HG03060 (cell line): ENCODE measurements around the gene MBNL2.

Source experiments
- ATAC-seq: cut with Tn5 transposase; IDR thresholded peaks from one replicate; pipeline ENCODE4 v1.9.1; 2021; ENCODE audit warnings: low read depth, moderate number of reproducible peaks; ENCODE audit not compliant: unreplicated experiment

Gene MBNL2

DNA sequence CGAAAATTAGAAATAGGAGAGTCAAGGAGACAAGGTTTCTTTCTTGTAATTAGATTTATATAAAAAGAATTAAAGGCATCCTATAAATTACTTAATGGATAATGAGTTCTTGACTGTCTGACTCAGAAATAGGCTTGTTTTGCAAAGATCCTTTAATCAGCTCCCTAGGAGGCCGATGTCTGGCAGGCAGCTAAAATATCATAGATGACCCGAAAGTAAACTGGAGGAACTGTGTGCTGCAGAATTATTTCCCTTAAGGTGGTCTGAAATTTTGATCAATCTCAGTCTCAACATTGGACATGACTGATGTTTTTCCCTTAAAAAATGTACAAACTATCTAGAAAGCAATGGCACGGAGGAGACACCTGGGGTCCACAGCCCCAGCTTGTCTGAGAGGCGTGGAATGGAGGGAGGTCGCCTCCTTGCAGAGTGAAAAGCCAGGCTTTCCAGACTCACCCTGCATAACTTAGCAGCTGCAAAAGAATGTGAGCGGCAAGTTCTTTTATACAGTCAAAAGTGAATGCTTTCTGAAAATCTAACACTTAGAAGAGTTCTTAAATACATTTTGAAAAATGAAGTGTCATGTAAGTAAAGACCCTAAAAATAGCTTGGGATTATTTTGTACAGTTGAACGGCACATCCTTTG lies 44.8 kb downstream of the MBNL2 start:
- ATAC-seq: no peak

DNA sequence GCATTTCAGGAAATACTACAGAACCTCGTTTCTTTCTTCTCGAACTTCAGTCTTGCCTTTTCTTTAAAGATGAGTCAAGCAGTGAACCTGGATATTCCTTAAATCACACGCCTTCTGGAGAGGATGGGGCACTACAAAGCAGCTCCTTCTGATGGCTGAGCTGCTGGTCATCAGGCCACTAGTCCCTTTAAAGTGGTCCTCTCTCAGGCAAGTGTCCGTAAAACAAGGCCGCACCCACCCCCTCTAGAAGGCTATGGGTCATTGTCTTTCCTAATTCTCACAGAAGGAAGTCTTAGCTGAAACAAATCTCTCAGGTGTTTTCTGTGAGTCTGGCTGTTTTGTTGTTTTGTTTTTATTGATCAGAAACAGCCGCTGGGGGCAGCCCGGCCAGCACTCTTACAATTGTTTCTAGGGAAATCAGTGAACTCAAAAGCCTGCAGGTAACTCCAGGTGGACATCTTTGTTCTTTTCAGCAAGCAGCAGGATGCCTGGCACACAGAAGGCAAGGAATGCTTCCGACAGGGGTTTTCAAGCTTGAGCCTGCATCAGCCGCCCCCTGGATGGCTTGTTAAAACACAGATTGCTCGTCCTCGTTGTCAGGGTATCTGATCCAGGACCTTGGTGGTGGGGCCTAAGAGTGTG lies 45.4 kb downstream of the MBNL2 start:
- no peak for ATAC-seq

DNA sequence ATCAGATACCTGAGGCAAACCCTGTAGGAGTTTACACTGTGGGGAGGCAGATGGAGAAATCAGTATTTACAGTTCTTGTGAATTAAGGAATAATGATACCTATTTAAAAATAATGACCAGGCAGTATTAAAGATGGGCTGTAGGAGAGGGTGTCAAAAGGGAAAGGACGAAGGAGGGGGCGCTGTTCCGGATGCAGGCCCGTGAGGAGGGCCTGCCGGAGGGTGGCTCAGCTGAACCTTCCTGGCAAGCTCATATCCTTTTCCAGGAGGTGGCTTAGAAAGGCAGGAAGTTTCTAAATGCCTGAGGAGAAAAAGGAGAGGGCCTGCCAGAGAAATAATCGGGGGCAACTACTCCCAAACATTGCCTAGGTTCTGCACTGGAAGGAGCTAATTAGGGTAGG lies 46.6 kb downstream of the MBNL2 start:
- no peak for ATAC-seq

DNA sequence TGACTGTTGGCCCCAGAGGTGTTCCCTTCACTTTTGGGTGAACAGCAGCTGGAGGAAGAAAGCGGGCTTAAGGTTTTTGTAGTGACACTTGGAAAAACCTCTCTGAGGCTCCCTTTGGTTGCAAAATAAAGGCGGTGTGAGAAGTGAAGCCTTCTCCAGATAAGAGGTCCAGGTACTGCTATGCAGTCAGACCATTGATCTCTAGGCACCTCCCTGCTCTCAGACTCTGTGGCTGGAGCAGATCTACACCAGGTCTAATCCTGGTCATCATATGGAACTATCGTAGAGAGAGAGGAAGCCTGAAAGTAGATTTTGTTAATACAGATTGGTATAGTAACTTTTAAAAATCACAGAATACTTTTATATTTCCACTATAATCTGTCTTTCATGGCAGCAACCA lies 47.5 kb downstream of the MBNL2 start:
- ATAC-seq: no peak

DNA sequence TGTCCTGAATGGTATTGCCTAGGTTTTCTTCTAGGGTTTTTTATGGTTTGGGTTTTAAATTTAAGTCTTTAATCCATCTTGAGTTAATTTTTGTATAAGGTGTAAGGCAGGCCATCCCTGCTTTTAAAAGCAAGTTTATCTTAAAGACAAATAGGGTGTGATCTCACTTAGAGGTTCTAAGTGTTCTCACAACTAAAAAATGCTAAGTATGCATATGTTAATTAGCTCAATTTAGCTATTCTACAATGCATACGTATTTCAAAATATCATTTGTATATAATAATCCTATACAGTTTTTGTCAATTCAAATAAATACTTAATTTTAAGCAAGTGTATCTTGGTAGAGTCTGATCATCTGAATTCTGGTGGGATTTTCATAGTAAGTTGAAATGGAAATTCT lies 50.4 kb downstream of the MBNL2 start:
- ATAC-seq: no peak

DNA sequence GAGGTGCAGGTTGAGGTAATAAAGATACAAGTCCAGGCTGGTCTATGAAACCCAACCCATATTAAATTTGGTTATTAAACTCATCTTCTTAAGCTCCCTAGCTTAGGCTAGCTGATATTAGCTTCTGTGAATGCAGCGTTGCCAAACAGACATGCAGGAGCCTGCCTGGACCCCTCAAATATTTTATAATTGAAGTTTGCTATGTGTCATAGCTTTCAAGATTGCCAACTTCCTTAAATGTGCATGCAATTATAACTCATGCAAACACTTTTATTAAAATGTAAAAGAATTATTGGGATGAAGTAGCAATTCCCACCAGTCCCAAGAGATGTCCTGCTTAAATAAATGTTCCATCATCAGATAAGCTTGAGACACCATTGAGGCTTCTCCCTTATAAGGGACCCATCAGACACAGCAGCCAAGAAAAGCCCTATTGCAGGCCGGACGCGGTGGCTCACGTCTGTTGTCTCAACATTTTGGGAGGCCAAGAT lies 51.3 kb downstream of the MBNL2 start:
- ATAC-seq: no peak

DNA sequence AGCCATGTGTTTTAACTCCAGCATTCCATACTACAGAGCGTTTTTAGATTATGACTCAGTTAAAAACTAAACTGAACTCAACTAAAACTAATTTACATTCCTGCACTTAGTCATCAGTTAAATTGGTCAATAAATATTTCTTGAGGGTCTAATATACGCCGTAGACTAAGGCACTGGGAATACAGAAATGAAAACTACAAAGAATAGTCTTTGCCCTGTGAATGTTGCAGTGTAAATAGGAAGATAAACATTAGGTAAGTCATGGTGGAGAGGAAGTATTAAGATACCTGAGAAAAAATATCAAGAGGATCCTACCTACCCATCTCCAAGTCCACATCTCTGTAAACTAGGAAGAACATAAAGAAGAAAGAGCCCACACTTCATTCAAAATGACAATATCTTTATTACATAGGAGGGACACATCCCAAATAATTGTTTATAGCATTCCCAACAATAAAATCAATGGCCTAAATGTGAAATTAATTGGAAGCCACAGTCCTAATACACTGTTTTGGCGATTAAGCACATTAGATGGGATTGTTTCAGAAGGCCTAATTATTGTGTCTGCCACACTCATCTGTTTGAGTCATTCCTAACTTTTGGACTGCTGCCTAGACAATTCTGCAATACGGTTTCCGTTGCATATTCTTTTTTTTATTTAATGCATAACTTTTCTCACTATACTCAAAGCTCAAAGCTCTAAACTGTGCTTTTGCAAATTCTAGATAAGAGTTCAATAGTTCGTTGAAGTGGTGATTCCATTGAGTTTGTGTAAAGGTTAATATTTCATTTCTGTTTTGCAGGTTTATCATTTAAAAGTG lies 52.9 kb downstream of the MBNL2 start:
- ATAC-seq: no peak

DNA sequence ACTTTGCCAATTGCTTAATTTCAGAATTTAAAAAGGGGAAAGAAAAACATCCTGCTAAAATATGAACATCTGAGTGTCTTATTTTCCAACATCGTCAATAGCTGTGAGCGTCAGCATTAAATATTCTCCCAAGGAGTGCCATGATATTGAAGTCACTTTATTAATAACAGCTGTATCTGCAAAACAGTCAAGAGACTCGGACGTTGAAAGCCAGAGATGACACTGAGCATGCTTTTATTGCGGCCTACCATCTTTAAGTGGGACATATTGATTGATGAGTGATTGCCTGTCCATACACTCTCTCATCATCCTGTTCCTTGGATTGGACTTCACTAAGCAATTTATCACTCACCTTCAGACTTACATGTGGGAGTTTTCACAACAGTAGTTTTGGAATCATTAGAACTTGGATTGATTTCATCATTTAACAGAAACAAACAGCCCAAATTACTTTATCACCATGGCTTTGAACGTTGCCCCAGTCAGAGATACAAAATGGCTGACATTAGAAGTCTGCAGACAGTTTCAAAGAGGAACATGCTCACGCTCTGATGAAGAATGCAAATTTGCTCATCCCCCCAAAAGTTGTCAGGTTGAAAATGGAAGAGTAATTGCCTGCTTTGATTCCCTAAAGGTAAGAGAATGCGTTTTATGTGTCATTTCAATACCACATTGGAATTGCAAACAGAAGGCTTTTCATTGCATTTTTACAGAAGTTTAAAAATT lies 53.8 kb downstream of the MBNL2 start:
- ATAC-seq: no peak

DNA sequence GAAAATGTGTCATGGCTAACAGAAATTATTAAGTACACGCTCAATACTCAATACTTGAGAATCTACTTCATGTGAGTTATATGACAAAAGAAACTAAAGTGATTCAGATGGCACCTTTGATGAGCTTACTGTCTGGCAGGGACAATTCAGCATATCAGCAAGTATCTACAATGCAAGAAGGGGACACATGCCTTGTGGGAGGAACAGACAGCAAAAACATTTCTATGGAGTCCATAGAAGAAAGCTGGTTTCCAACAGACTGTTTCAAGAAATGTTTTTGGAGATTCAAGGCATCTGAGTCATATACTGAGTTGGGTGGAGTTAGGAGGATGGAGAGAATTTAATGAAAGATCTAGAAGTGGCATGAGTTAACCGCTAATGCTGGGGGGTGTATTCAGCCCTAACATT lies 54.7 kb downstream of the MBNL2 start:
- ATAC-seq: peak; percentile 32

DNA sequence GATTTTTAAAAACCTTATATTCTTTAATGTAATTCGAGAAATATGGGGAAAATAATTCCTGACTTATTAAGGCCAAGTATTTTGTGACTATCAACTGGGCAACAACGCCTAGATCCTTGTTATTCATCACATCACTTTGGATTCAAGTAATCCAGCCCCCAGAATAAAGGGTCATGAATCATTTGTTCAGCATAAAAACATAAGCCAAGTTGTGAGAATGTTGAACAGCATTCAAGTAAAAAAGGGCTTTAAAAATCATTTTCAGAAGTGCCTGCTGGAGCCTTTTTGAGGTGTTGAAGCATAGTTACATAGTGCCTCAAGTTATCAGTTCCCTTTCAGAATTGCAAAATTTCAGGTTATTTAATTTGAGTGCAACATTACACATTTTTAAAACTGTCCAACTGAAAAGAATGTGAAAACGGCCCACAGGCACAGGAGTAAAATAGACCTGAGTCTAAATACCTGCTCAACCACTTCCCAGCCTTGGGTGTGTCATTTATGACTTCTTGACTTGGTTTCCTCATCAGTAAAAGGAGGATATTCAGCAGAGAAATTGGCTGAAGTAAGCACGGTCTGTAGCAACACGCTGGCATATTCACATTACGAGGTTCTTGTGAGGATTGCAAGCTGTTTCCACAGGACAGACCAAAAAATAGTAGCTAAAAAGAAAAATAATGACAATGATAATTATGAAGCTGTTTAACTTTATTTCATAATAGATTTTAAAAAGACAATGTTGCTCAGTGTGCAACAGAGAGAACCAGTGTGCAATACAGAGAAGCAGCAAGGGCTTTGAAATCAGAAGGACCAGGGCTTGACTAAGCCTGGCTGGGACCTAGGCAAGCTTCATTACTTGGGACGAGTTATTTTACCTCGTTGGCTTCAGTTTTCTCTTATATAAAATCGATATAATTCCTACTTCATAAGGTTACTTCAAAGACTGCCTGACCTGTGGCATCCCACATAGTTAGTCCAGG lies 56.6 kb downstream of the MBNL2 start:
- ATAC-seq: no peak

DNA sequence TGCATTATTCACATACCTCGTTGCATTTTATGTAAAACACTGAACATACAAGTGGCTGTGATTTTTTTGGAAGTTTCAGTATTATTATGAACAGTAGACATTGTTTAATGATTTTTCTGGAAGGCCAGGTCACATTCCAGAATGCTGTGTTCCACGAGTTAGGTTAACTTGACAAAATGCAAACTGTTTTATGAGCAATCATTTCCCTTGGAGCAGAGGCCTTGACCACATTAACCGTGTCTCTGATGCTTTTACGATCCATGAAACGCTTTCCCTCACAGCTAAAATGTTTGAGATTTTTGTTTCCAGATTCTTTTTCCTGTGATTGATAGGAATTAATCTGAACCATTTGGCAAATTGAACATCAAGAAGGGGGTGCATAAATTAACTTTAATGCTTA lies 57.8 kb downstream of the MBNL2 start:
- no peak for ATAC-seq

DNA sequence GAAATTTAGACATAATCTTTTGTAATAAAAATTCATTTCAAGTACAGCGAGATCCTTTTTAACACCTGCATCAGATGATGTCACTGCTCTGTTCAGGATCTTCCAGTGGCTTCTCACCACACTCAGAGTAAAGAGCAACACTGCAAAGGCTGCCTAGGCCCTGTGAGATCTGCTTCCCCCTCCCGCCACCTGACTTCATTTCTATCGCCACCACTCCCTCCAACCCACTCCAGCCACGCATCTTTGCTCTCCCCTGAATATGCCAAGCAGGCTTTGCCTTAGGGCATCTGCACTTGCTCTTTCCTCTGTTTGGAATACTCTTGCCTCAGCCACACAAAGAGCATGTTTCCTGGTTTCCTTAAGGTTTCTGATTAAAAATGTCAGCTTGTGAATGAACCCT lies 58.3 kb downstream of the MBNL2 start:
- no peak for ATAC-seq

DNA sequence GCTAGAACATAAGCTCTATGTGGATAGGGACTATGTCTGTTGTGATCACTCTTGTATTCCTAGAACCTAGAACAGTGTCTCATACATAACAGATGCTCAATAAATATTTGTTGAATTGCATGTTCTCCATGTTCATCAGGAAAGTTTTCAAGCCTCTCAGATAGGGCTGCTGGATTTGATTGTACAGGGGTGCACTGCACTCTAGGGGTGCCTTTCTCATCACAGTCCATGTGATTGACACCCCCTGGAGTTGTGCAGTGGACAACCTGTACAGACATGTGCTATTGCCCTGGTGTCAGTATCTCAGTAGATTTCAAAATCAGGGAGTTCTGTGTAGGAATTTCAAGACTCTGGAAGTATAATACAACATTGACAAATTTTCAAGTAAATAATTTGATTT lies 58.9 kb downstream of the MBNL2 start:
- ATAC-seq: no peak

DNA sequence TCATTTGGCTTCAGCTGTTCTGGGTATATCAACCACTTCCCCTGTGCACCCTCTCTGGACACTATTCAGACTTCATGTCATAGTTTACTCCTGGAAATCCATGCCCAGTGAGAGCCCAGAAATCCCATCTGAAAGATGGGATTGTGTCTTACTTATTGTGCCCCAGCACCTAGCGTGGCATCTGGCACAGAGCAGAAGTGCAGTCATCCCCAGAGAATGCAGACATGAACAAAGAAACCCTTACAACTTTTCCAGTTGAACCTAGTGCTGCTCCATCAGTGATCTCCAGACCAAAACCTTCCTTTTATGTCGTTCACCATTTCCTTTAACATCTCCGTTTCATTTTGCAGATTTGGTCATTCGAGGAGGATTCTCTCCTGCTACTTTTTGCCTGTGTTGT lies 60.6 kb downstream of the MBNL2 start:
- ATAC-seq: no peak

DNA sequence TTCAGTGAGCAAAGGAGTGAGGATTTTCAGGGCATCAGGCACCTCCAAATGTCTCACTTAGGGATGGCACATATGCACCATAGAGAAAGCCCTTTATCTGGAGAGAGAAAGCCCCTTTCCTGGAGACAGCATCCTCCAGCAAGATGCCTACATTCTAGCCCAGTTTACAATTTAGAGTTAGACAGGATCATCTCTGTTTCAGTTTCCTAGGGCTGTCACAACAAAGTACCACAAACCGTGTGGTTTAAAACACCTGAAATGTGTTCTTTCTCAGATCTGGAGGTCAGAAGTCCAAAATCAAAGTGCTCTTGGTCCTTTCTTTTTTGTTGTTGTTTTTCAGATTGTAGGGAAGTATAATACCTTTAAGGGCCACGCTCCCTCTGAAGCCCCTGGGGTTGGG lies 61.8 kb downstream of the MBNL2 start:
- no peak for ATAC-seq

DNA sequence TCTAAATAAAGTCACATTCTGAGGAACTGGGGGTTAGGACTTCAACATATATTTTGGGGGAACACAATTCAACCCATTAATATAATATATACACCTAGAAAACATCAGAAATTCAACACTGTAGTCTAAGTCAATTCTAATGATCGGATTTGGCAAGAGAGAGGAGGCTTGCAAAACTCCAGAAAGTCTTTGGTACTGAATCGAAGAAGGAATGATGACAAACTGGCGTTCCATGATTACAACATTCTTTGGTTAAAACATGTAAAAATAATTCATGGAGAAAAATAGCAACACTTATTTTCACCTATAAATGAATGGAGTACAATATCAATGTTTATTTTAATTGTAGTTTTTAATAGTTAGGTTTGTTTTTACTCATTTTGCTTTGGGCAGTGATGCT lies 62.4 kb downstream of the MBNL2 start:
- ATAC-seq: no peak

DNA sequence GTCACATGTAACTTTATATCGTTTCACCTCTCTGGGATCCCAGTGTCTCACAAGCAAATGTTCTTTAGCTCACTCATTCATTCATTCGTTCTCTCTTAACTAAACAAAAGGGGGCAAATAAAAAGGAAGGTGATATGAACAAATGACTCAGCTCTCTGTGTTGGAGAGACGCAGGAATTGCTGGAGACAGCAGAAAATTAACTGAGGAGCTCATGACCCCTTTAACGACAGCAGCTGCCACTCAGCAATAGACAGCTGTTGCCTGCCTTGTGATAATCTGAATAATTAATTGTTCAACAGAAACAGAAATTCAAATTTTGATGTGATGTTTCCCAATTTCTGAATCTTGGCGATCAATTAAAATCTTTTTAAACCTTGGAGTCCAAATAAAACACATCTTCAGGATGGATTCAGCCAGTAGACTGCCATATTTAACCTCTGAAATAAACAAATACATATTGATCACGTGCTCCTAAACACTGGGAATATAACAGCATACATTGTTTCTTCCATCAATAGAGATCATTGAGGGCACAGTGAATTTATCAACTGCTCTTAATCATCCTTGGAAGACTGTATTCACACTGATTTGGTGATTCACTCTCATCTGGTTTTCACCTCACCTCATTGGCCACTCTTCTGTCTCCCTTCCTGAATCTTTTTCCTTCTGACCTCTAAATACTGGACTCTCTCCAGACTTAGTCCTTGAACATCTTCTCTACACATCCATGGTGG lies 63.3 kb downstream of the MBNL2 start:
- no peak for ATAC-seq

DNA sequence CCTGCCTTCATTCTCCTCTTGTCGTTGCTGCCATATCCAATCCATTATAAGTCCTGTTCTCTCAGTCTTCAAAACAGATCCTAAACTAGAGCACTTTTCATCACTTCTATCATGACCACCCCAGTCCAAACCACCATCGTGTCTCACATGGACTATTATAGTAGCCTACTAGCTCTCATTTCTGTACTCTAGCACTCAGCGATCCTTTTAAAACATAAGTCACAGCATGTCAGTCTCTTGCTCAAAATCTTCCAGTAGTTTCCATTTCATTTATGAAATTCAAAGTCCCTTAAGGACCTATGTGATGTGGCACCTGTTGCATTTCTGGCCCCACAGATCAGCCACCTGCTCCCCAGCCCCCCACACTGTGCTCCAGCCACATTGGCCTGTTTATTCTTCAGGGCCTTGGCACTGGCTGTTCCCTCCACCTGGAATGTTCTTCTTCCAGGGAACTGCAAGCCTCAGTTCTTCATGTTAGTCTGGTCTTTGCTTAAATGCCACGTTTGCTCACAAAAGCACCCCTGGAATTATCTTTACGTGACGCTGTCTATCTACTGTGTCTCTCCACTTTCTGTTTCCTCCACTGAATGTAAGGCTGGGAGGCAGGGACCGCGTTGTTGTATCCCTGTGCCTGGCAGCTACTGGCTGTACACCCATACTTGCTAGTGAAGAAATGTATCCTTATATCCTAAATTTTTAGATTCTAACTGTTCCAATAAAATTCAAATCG lies 64.3 kb downstream of the MBNL2 start:
- no peak for ATAC-seq

DNA sequence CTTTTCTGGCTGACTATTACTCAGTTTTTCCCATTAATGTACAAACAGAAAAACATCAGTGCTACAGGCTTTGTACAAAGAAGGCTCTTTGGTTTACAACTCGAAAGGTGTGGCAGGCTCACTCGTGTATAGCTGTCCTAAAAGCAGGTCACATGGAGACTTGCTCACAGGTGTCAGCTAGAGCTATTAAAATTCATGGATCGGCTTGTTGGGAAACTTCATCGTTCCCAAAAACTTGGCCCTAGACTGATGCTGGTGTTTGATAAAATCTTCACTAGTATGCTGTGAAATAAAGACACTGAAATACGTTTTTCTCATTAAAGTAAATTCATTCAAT lies 64.9 kb downstream of the MBNL2 start:
- no peak for ATAC-seq
